ENCODE measurements around the gene ARSK.

DNA sequence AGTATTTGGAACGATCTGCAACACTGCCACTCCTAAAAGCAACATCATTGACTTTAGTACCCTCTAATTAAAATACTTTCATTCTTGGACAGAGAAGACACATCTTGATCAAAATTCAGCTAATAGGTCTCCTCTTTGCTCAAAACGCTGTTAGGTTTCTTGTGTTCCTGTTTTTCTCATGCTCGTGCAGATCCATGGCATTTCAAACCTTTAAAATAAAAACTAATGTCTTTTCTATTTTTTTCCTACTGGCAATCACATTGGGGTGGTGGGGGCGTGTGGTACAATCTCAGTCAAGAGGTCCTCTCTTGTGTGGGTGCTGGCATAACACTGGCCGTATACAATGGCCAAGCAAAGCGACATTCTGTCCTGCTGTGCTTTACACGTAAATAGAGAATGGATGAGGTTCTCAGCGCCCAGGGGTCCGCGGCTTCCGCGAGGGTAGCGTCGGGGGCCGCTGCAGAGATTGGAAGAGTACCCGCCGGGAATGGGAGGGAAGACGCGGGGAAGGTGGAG lies 64.7 kb downstream of the ARSK start:
- TF ChIP-seq POLR2A (IDR thresholded peaks at IDR 0.05) (no peak), CTCF (IDR thresholded peaks at IDR 0.05) (no peak)
